Neural cell (in vitro differentiated cells): ENCODE results near the gene AXIN1. TPM values are rescaled to one million over a fixed set of nuclear protein-coding genes. Genes with fewer than 3 reads are reported as not detected.

Experiments
- H2AFZ ChIP-seq: fragments of 200-600, 300-800 bp; sonication (generic), shearing (Covaris generic); 2 replicates; pipeline ENCODE4 v1.6.0; 2014; ENCODE audit warnings: low read depth, mild to moderate bottlenecking, antibody characterized with exemption, low read length, moderate library complexity
- H3F3A ChIP-seq: fragments of 200-600 bp; shearing (Covaris generic); 2 replicates; pipeline ENCODE4 v1.6.1; 2016; ENCODE audit warnings: mild to moderate bottlenecking, moderate library complexity, mixed read lengths, antibody characterized with exemption, low read length; ENCODE audit not compliant: insufficient read depth, poor library complexity, severe bottlenecking
- H3K27ac ChIP-seq: fragments of 200-600, 300-800 bp; sonication (generic), shearing (Covaris generic); 2 replicates; pipeline ENCODE4 v1.5.1; 2014; ENCODE audit warnings: mild to moderate bottlenecking, low read length, moderate library complexity
- H3K27me3 ChIP-seq: fragments of 300-800, 200-600 bp; sonication (generic), shearing (Covaris generic); 2 replicates; pipeline ENCODE4 v1.6.0; 2014; ENCODE audit warnings: mild to moderate bottlenecking, low read depth, low read length, moderate library complexity; ENCODE audit not compliant: insufficient read depth
- H3K36me3 ChIP-seq: fragments of 300-800, 200-600 bp; sonication (generic), shearing (Covaris generic); 2 replicates; pipeline ENCODE4 v1.5.1; 2014; ENCODE audit warnings: mild to moderate bottlenecking, antibody characterized with exemption, low read length, moderate library complexity; ENCODE audit not compliant: insufficient read depth
- H3K4me2 ChIP-seq: fragments of 300-800, 200-600 bp; sonication (generic), shearing (Covaris generic); 2 replicates; pipeline ENCODE4 v1.6.0; 2014; ENCODE audit warnings: mild to moderate bottlenecking, low read length
- H3K4me3 ChIP-seq: fragments of 300-800, 200-600 bp; sonication (generic), shearing (Covaris generic); 2 replicates; pipeline ENCODE4 v1.5.1; 2014; ENCODE audit warnings: mild to moderate bottlenecking, low read length, moderate library complexity
- H3K79me2 ChIP-seq: fragments of 200-600 bp; shearing (Covaris generic); replicated peaks from 2 replicates; pipeline ENCODE4 v1.6.0; 2014; ENCODE audit warnings: mild to moderate bottlenecking, low read length, moderate library complexity; ENCODE audit not compliant: insufficient read depth
- H3K9ac ChIP-seq: fragments of 300-800, 200-600 bp; sonication (generic), shearing (Covaris generic); 2 replicates; pipeline ENCODE4 v1.6.1; 2016; ENCODE audit warnings: mild to moderate bottlenecking, low read length, mixed read lengths
- H3K9me2 ChIP-seq: fragments of 200-600 bp; shearing (Covaris generic); 2 replicates; pipeline ENCODE4 v1.6.1; 2016; ENCODE audit warnings: mild to moderate bottlenecking, low read length, mixed read lengths; ENCODE audit not compliant: insufficient read depth
- H3K9me3 ChIP-seq: fragments of 200-600, 300-800 bp; sonication (generic), shearing (Covaris generic); 2 replicates; pipeline ENCODE4 v1.6.1; 2016; ENCODE audit warnings: mild to moderate bottlenecking, mixed run types, low read length, moderate library complexity, mixed read lengths
- H4K20me1 ChIP-seq: fragments of 200-600 bp; shearing (Covaris generic); 2 replicates; pipeline ENCODE4 v1.6.1; 2016; ENCODE audit warnings: mild to moderate bottlenecking, mixed run types; ENCODE audit not compliant: insufficient read depth
- EP300 ChIP-seq: fragments of 450-650 bp; conservative IDR thresholded peaks from 2 replicates; pipeline ENCODE4 v1.6.1; 2014; ENCODE audit warnings: antibody characterized with exemption, mild to moderate bottlenecking, moderate library complexity; ENCODE audit not compliant: poor library complexity, severe bottlenecking
- EZH2 ChIP-seq: fragments of 200-600, 300-800 bp; shearing (Covaris generic), sonication (generic); IDR thresholded peaks from 2 replicates; pipeline ENCODE4 v1.6.1; 2014; ENCODE audit warnings: antibody characterized with exemption, low read length, borderline replicate concordance, mild to moderate bottlenecking; ENCODE audit not compliant: insufficient read depth, poor library complexity, severe bottlenecking
- MXI1 ChIP-seq: fragments of 450-650 bp; conservative IDR thresholded peaks from 2 replicates; pipeline ENCODE4 v1.6.1; 2014; ENCODE audit warnings: antibody characterized with exemption, mild to moderate bottlenecking; ENCODE audit not compliant: poor library complexity, severe bottlenecking
- POLR2AphosphoS5 ChIP-seq: IDR thresholded peaks from 2 replicates; pipeline ENCODE4 v1.6.1; 2012
- RAD21 ChIP-seq: fragments of 450-650 bp; conservative IDR thresholded peaks from 2 replicates; pipeline ENCODE4 v1.6.1; 2014; ENCODE audit warnings: antibody characterized with exemption, mild to moderate bottlenecking, moderate library complexity
- SMC3 ChIP-seq: fragments of 450-650 bp; conservative IDR thresholded peaks from 2 replicates; pipeline ENCODE4 v1.6.1; 2014; ENCODE audit warnings: antibody characterized with exemption, mild to moderate bottlenecking, moderate library complexity; ENCODE audit not compliant: poor library complexity
- TAF1 ChIP-seq: IDR thresholded peaks from 2 replicates; pipeline ENCODE4 v1.6.1; 2012; ENCODE audit warnings: low read depth
- polyA plus RNA-seq: library from polyadenylated mRNA; depleted of rRNA; stranded (reverse); fragments of >200 nt; gene quantifications from 2 replicates; pipeline ENCODE4 v1.2.3, GENCODE V29; 2014
- TF ChIP-seq, protein P1 (sequence below): IDR thresholded peaks from 2 replicates; pipeline ENCODE4 v1.6.1; 2012; ENCODE audit warnings: borderline replicate concordance
- TF ChIP-seq, protein P2 (sequence below): fragments of 450-650 bp; IDR thresholded peaks from 2 replicates; pipeline ENCODE4 v1.5.1; 2014; ENCODE audit warnings: antibody characterized with exemption, mild to moderate bottlenecking, moderate library complexity; ENCODE audit not compliant: poor library complexity, severe bottlenecking

The AXIN1 gene
- polyA plus RNA-seq, 1 donor from 2014 or later: 30.5 TPM

DNA sequence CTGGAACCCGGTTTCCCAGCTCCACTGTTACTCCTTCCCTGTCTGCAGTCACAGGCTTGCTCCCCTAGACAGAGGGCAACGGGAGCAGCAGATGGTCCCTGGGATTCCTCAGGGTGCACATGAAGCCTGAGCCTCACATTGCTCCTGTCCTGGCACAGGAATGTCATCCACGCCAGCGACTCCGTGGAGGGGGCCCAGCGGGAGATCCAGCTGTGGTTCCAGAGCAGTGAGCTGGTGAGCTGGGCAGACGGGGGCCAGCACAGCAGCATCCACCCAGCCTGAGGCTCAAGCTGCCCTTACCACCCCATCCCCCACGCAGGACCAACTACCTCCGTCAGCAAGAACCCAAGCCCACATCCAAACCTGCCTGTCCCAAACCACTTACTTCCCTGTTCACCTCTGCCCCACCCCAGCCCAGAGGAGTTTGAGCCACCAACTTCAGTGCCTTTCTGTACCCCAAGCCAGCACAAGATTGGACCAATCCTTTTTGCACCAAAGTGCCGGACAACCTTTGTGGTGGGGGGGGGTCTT, 47.6 kb upstream of the AXIN1 start:
- Histone ChIP-seq H3F3A (no peaks in the 10 kb centered on the region), H3K4me3 (no peak overlapping the region), H3K36me3 (no peaks in the 10 kb centered on the region), H3K4me2 (no peak overlapping the region), H3K9me3 (no peaks in the 10 kb centered on the region), H3K27me3 (no peaks in the 10 kb centered on the region), H3K79me2 (no peaks in the 10 kb centered on the region), H4K20me1 (no peaks in the 10 kb centered on the region), H2AFZ (no peak overlapping the region), H3K9ac (no peak overlapping the region), H3K9me2 (no peaks in the 10 kb centered on the region), H3K27ac (no peak overlapping the region)
- TF ChIP-seq POLR2AphosphoS5 (no peak), RAD21 (no peak), MXI1 (no peak), EP300 (no peak), TAF1 (no peak)
- TF ChIP-seq, protein P1, sequence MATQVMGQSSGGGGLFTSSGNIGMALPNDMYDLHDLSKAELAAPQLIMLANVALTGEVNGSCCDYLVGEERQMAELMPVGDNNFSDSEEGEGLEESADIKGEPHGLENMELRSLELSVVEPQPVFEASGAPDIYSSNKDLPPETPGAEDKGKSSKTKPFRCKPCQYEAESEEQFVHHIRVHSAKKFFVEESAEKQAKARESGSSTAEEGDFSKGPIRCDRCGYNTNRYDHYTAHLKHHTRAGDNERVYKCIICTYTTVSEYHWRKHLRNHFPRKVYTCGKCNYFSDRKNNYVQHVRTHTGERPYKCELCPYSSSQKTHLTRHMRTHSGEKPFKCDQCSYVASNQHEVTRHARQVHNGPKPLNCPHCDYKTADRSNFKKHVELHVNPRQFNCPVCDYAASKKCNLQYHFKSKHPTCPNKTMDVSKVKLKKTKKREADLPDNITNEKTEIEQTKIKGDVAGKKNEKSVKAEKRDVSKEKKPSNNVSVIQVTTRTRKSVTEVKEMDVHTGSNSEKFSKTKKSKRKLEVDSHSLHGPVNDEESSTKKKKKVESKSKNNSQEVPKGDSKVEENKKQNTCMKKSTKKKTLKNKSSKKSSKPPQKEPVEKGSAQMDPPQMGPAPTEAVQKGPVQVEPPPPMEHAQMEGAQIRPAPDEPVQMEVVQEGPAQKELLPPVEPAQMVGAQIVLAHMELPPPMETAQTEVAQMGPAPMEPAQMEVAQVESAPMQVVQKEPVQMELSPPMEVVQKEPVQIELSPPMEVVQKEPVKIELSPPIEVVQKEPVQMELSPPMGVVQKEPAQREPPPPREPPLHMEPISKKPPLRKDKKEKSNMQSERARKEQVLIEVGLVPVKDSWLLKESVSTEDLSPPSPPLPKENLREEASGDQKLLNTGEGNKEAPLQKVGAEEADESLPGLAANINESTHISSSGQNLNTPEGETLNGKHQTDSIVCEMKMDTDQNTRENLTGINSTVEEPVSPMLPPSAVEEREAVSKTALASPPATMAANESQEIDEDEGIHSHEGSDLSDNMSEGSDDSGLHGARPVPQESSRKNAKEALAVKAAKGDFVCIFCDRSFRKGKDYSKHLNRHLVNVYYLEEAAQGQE: no peak
- TF ChIP-seq, protein P2, sequence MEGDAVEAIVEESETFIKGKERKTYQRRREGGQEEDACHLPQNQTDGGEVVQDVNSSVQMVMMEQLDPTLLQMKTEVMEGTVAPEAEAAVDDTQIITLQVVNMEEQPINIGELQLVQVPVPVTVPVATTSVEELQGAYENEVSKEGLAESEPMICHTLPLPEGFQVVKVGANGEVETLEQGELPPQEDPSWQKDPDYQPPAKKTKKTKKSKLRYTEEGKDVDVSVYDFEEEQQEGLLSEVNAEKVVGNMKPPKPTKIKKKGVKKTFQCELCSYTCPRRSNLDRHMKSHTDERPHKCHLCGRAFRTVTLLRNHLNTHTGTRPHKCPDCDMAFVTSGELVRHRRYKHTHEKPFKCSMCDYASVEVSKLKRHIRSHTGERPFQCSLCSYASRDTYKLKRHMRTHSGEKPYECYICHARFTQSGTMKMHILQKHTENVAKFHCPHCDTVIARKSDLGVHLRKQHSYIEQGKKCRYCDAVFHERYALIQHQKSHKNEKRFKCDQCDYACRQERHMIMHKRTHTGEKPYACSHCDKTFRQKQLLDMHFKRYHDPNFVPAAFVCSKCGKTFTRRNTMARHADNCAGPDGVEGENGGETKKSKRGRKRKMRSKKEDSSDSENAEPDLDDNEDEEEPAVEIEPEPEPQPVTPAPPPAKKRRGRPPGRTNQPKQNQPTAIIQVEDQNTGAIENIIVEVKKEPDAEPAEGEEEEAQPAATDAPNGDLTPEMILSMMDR: no peak

DNA sequence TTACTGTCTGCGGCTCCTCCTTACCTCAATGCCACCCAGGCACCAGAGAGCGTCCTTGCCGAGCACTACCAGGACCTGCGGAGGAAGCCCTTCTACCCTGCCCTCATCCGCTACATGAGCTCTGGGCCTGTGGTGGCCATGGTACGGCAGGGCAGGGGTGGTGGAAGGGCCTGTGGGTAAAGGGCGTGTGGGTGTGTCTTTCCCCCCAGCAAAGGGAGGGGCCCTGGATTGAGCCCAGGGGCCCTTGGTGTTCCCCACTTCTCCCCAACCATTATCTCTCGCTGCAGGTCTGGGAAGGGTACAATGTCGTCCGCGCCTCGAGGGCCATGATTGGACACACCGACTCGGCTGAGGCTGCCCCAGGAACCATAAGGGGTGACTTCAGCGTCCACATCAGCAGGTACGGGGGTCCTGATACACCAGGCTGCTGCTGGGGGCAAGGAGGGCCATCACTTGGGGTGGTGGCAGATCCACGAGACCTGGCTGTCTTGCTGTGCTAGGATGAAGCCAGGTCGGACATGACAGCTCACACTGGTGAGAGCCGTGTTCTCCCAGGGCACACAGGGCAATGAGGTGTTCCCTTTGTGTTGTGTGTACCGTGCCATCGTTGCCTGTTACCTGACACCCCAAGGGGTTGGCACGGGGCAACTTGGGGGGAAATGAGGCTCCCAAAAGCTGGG, 47.0 kb upstream of the AXIN1 start:
- no peaks in the 10 kb centered on the region for H3K9me3 ChIP-seq
- TF ChIP-seq EP300 (no peak), TAF1 (no peak), MXI1 (no peak), RAD21 (no peak), SMC3 (no peak), POLR2AphosphoS5 (no peak), EZH2 (no peak)
- TF ChIP-seq, protein P1: no peak
- TF ChIP-seq, protein P2: no peak
- no peak overlapping the region for H3K27ac ChIP-seq
- no peak overlapping the region for H3K9ac ChIP-seq
- no peaks in the 10 kb centered on the region for H3K9me2 ChIP-seq
- H3K27me3 ChIP-seq: no peaks in the 10 kb centered on the region
- H3K79me2 ChIP-seq: no peaks in the 10 kb centered on the region
- H4K20me1 ChIP-seq: no peaks in the 10 kb centered on the region
- no peaks in the 10 kb centered on the region for H3F3A ChIP-seq
- H2AFZ ChIP-seq: no peak overlapping the region
- H3K4me3 ChIP-seq: no peak overlapping the region
- H3K36me3 ChIP-seq: no peaks in the 10 kb centered on the region
- no peak overlapping the region for H3K4me2 ChIP-seq
